Skeletal muscle satellite cell (primary cell): Measurements from ENCODE around the gene CBR1.
A peak's percentile ranks its signal among the peaks of the same experiment; 100 is the strongest.

Source experiments
- H3K27me3 ChIP-seq: 2 replicates; pipeline ENCODE4 v1.7.0; 2013; ENCODE audit warnings: low read length; ENCODE audit not compliant: control insufficient read depth, insufficient read depth
- H3K36me3 ChIP-seq: 2 replicates; pipeline ENCODE4 v1.7.0; 2013; ENCODE audit warnings: mild to moderate bottlenecking, control low read depth, low read length; ENCODE audit not compliant: insufficient read depth
- H3K4me1 ChIP-seq: 2 replicates; pipeline ENCODE4 v1.7.0; 2013; ENCODE audit warnings: low read length; ENCODE audit not compliant: control insufficient read depth, insufficient read depth
- H3K4me2 ChIP-seq: 2 replicates; pipeline ENCODE4 v1.7.0; 2013; ENCODE audit warnings: mild to moderate bottlenecking, low read length
- H3K4me3 ChIP-seq: 2 replicates; pipeline ENCODE4 v1.7.0; 2013; ENCODE audit warnings: low read length
- H3K9ac ChIP-seq: 2 replicates; pipeline ENCODE4 v1.7.0; 2013; ENCODE audit warnings: mild to moderate bottlenecking, low read depth, low read length, moderate library complexity
- H3K9me3 ChIP-seq: replicated peaks from 2 replicates; pipeline ENCODE4 v1.7.0; 2013; ENCODE audit warnings: mild to moderate bottlenecking, control low read depth, low read length

The CBR1 gene

GRCh38 chr21:36053715-36054062 lies 16.1 kb upstream of the CBR1 start:
- no peak overlapping the region for H3K4me2 ChIP-seq
- no peak overlapping the region for H3K9ac ChIP-seq
- peaks cover 68% of the 10 kb centered on the region for H3K36me3 ChIP-seq
- no peaks in the 10 kb centered on the region for H3K9me3 ChIP-seq
- no peaks in the 10 kb centered on the region for H3K4me1 ChIP-seq
- H3K27me3 ChIP-seq = no peaks in the 10 kb centered on the region
- no peak overlapping the region for H3K4me3 ChIP-seq

DNA sequence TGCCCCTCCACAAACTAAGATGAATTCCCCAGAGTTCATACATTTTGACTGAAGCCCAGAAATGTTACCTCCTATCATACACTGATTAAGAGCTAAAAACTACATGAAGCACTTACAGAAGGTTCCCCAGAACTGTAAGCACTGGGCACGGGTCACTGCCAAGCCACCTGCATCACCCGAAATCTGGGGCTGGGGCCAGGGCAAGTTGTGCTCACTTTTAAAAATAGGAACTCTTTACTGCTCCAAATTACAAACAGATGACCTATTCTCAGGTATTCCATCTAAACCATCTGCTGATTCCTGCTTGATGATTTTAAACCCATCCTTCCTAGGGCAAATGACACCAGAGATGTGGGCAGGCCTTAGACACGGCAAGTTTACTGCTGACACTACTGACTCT lies 14.3 kb upstream of the CBR1 start:
- H3K9me3 ChIP-seq = no peaks in the 10 kb centered on the region
- no peak overlapping the region for H3K4me3 ChIP-seq
- H3K4me1 ChIP-seq = no peaks in the 10 kb centered on the region
- H3K4me2 ChIP-seq = no peak overlapping the region
- no peaks in the 10 kb centered on the region for H3K27me3 ChIP-seq
- peaks cover 57% of the 10 kb centered on the region for H3K36me3 ChIP-seq
- H3K9ac ChIP-seq = no peak overlapping the region

DNA sequence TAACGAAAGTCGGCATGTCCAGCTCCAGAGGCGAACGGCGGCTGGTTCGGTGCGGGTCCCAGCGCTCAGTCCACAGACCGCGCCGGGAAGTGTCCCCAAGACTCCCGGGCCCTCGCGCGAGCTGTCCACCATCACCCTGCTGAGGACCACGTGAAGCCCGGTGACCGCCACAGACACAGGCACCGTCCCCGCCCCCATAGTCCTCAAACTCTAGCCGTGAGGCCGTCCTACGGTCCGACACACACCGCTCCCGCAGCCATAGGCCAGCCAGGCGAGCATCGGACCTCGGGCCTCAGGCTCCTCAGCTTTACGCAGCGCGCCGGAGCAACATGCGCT lies 10.0 kb upstream of the CBR1 start:
- Histone ChIP-seq H3K9me3 (no peaks in the 10 kb centered on the region), H3K36me3 (peaks cover 30% of the 10 kb centered on the region), H3K4me3 (peak overlapping the region; percentile 94), H3K9ac (peak overlapping the region; percentile 91), H3K4me2 (peak overlapping the region; percentile 95), H3K27me3 (no peaks in the 10 kb centered on the region), H3K4me1 (peaks cover 3% of the 10 kb centered on the region)

DNA sequence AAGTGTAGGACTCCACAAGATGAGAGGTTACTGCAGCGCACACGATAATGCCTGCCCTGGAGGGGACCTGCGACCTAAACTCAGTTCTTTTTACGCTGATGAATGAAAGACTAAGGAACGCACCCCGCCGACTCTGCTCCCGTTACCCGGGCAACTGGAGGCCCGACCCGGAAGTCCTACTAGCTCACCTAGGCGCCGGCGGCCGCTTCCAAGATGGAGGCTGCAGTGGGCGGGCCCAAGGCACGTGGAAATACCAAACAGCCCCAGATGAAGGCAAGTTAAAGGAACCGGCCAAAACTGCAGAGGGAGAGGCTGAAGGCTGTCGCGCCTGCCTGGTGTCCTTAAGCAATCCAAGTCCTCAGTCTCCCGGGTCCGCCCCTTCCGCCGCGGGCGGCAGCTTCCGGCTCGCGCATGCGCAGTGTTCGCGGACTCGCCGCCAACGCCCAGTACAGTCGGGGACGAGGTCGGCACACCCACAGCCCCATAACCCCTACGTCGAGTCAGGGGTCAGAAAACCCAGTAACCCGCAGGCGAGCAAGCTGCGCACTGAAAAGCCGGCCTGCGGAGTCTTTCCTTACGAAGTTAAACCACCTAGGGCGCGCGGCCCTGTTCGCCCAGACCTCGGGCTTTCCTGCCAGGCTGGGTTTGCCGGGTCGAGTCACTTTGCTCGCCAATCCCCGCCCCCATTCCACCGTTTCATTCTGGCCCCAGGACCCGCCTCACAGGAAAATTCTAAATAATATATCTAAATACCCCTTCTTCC lies 9.5 kb upstream of the CBR1 start, which contains the start of gene SETD4:
Gene SETD4 (minus strand): TSS at position 368 of the 763 bp plus-strand sequence. CDS start 1,638 bp downstream, outside the sequence.
- Histone ChIP-seq H3K9me3 (no peaks in the 10 kb centered on the region), H3K27me3 (no peaks in the 10 kb centered on the region), H3K4me1 (peaks cover 3% of the 10 kb centered on the region), H3K9ac (peak within 1 kb of the TSS; percentile 91), H3K4me3 (peak within 1 kb of the TSS; percentile 94), H3K36me3 (peaks cover 24% of the 10 kb centered on the region), H3K4me2 (peak within 1 kb of the TSS; percentile 95)

DNA sequence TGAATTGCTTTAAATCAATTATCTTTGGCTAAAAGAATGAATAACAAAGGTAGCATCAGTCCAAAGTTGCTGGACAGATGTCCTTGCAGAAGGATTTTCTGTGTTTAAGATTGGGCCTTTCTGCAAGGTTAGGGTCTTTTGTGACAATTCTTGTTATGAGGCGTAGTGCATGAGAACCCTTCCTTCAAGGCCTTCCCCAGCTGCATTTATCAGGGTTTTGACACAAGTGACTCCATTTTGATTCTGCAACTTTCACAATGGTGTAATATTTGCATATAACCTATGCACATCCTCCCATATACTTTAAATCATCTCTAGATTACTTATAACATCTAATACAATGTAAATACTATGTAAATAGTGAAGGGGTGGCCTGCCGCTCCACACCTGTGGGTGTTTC lies 8.4 kb upstream of the CBR1 start:
- peaks cover 3% of the 10 kb centered on the region for H3K4me1 ChIP-seq
- H3K9ac ChIP-seq = no peak overlapping the region
- no peaks in the 10 kb centered on the region for H3K9me3 ChIP-seq
- no peak overlapping the region for H3K4me2 ChIP-seq
- no peak overlapping the region for H3K4me3 ChIP-seq
- no peaks in the 10 kb centered on the region for H3K27me3 ChIP-seq
- H3K36me3 ChIP-seq = peaks cover 13% of the 10 kb centered on the region

DNA sequence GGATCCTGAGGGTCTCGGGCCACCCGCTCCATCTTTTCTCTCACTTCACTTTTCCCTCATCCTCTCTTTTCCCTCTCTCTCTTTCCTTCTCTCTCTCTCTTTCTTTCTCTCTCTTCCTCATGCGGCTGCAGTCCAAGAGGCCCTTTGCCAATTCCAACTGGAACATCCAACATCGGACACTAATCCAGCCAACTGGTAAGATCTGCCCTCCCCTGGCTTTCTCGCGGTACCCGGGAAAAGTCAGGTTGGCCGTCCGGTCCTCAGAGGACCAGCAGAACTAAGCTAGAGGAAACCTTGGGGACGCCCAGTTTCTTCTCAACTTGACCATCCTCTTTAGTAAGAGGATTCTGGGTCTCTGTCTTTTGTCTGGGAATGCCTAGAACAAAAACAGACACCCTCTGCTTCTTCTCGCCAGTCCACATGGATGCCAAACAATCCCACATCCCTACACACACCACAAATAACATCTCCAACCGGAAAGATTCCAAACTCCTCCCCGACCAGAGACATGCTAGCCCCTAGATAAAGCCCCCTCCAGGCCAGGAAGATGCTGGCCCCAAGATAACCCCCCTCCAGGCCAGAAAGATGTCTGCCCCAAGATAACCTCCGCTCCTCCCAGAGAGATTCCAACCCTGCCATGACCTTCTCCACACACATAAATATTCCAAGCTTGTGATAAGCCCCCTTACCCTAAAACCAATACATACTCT lies 6.3 kb upstream of the CBR1 start:
- Histone ChIP-seq H3K36me3 (no peaks in the 10 kb centered on the region), H3K4me2 (no peak overlapping the region)

GRCh38 chr21:36064085-36064460 lies 5.8 kb upstream of the CBR1 start:
- Histone ChIP-seq H3K4me2 (no peak overlapping the region), H3K4me1 (peaks cover 4% of the 10 kb centered on the region), H3K9me3 (peaks cover 3% of the 10 kb centered on the region), H3K27me3 (no peaks in the 10 kb centered on the region), H3K4me3 (no peak overlapping the region), H3K9ac (no peak overlapping the region), H3K36me3 (no peaks in the 10 kb centered on the region)

More for the DNA sequence above, 6.3 kb upstream of the CBR1 start:
- H3K9me3 ChIP-seq = no peaks in the 10 kb centered on the region
- H3K4me3 ChIP-seq = no peak overlapping the region
- H3K27me3 ChIP-seq = no peaks in the 10 kb centered on the region
- H3K9ac ChIP-seq = no peak overlapping the region
- peaks cover 3% of the 10 kb centered on the region for H3K4me1 ChIP-seq

DNA sequence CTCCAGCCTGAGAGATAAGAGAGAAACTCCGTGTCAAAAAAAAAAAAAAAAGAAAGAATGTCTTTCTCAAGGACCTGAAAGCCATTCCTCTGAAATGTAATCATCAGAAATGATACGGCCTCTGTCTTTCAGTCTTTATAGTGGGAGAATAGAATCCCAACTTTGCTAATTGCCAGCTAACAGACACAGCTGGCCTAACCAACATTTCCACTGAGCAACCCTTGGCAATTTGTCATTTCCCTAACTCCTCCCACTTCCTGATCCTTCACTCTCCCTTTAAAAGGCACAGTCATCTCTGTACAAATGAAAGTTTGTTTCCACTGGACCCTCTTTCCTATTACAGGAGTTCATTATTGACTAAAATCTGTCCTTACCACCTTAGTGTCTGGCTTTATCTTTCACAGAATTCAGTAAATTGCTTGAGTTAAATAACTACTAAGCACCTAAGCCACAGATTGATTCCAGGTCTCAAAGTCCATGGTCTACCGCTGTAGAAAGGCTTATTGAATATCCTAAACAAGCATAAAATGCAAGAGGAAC lies 4.3 kb upstream of the CBR1 start:
- no peak overlapping the region for H3K4me2 ChIP-seq
- no peak overlapping the region for H3K4me3 ChIP-seq
- H3K4me1 ChIP-seq = peaks cover 9% of the 10 kb centered on the region
- H3K9me3 ChIP-seq = peaks cover 6% of the 10 kb centered on the region
- H3K9ac ChIP-seq = no peak overlapping the region
- H3K36me3 ChIP-seq = no peaks in the 10 kb centered on the region
- no peaks in the 10 kb centered on the region for H3K27me3 ChIP-seq

GRCh38 chr21:36068748-36069398 lies 951 bp upstream of the CBR1 start:
- Histone ChIP-seq H3K4me2 (no peak overlapping the region), H3K36me3 (peaks cover 27% of the 10 kb centered on the region), H3K4me3 (peak overlapping the region; percentile 87), H3K27me3 (no peaks in the 10 kb centered on the region), H3K9me3 (peaks cover 6% of the 10 kb centered on the region), H3K9ac (no peak overlapping the region), H3K4me1 (peaks cover 24% of the 10 kb centered on the region)

- Histone ChIP-seq H3K4me1 (peaks cover 24% of the 10 kb centered on the region), H3K4me2 (peak overlapping the region; percentile 92), H3K36me3 (peaks cover 27% of the 10 kb centered on the region), H3K27me3 (no peaks in the 10 kb centered on the region), H3K9ac (no peak overlapping the region), H3K9me3 (peaks cover 6% of the 10 kb centered on the region), H3K4me3 (peak overlapping the region; percentile 87)
Observed at GRCh38 chr21:36070999-36071398, 1.2 kb downstream of the CBR1 start.

GRCh38 chr21:36072453-36073162 lies 2.8 kb downstream of the CBR1 start:
- Histone ChIP-seq H3K4me1 (peaks cover 24% of the 10 kb centered on the region), H3K4me2 (peak overlapping the region; percentile 11), H3K36me3 (peaks cover 27% of the 10 kb centered on the region), H3K9me3 (peaks cover 6% of the 10 kb centered on the region), H3K9ac (no peak overlapping the region), H3K27me3 (no peaks in the 10 kb centered on the region), H3K4me3 (no peak overlapping the region)
